Activated T-cell treated with anti-CD3 and anti-CD28 coated beads for 4 hours (primary cell): ENCODE data around the gene CACNB3.
A peak's percentile ranks its signal among the peaks of the same experiment; 100 is the strongest.

Source experiments
- DNase-seq: peaks from one replicate; pipeline ENCODE4 v3.0.0-alpha.2; 2020

CACNB3 gene

DNA sequence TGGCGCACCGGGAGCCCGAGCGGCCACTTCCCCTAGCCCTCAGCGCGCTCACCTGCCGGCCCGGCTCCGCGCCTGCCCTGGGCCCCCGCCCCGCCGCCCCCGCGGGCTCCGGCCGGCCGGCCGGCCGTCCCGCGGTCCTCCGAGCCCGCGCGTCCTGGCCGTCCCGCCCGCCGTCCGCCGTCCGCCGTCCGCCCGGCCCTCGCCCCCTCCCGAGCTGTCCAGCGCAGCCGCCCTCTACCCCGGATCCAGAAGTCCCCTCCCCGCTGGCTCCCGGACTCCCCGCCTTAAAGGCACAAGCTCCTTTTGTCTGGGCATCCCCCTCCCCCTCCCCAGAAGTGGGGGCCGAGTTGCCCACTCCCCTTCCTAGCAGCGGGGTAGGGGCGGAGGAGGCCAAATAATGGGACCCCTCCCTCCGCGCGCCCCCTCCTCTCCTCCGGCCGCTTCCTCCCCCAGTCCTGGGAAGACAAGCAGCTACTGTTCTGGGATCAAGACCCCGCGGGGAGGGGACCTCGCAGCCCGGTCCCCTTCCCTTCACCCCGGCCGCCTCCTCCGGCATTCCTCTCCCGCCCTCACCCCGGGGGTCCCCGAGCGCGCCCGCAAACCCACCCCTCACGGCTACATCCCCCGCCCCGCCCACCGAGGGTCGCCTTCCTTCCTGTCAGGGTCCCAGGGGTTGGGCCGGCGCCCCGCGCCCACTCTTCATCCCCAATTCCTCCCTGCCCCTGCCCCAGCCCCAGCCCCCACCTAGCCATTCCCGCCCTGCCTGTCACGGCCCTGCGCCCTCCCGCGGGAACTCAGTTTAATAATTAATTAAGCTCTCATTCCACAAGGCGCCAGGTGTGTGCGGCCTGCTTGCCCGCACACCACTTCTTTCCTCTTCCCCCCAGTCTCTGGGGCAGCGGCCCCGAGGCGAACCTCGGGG is 29.2 kb upstream of the CACNB3 start, which contains the start of gene ADCY6:
Gene ADCY6 (minus strand): TSS at position 236 of the 922 bp plus-strand sequence. CDS start 5,655 bp downstream, outside the sequence.
- no peak for DNase-seq

DNA sequence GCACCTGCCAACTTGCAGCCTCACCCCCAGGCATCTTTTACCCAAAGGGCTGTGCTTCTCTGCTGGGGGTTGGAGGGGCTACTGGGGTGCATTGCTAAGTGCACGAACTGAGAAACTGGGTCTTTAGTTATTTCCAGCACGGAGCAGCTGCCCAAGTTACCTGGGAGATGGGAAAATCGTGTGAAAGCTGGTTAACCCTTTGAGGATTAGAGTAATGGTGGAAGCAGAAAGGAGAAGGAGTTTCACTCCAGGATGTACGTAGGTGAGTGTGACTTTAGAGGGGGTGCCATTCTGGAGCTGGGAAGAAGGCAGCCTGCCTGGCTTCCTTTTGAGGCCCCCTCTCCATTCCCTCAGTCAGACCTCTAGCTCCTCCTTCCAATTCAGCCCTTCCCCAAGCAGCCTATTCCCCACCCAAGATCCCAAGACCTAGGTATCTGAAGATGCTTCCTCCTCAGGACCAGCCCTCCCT is 28.4 kb upstream of the CACNB3 start:
- DNase-seq: no peak

DNA sequence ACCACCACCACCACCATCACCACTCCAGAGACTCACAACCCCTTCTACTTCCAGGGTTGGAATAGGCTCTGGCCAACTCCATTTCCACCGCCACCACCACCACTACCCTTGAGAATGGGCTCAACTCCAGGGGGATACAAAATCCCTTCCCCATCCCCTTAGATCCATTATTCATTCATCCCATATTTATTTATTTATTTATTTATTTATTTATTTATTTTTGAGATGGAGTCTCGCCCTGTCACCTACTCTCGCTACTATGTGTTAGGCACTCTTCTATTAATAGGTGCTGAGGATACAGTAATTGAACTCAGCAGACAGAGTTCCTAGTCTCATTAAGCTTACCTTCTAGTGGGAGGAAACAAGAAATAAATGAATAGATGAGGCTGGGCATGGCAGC is 24.6 kb upstream of the CACNB3 start:
- no peak for DNase-seq

- no peak for DNase-seq
Measured at GRCh38 chr12:48794870-48795269, 23.4 kb upstream of the CACNB3 start.

- peak; percentile 48 for DNase-seq
Measured at GRCh38 chr12:48795550-48796455, 22.5 kb upstream of the CACNB3 start.

DNA sequence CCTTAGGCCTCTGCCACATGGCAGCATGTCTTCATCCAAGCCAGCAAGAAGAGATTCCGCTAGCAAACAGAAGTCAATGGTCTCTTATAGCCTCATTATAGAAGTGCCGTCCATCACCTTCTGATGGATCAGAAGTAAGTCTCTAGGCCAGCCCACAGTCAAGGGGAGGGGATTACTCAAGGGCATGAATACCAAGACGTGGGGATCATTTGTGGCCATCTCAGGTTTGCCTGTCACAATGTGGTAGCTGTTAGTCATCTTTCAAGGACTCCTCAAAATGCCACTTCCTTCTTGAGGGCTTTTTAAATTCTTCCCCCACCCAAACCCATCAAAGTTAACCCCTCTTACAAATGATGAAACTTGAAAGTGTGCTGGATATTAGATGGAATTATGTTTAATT is 21.3 kb upstream of the CACNB3 start:
- DNase-seq: no peak

DNA sequence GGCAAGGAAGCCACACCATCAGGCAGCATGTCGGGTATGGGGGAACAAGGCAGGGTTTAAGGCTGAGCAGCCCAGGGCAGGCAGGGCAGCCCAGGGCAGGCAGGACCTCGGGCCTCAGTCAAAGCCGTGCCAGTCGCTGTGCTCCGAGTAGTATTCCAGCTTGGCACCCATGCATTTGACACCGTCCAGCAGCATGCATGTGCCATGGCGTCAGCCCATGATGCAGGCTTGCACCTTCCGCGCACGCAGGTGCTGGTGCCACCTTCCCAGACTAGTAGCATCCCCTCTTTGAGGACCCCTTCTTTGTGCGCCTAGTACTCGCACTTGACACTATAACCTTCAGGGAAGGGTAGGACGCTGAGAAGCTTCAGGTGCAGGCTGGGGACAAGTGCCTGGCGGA is 17.8 kb upstream of the CACNB3 start:
- DNase-seq: no peak

DNA sequence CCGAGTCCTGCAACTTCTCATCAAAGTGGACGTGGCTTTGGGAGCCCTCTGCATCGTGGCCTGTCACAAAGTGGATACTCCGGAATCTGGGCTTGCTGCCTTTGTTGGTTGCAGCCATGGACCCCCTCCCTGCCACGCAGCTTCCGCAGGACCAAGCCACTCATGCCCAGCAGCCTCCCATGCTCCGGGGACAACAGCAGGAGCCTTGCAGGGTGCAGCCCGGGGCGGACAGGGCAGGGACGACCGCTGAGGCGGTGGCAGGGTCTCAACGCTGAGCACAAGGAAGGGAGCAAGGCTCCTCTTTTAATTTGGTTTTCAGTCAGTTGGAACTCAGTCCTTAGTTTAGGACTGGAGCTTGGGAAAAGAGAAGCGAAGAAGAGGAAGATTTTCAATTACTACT is 17.3 kb upstream of the CACNB3 start:
- no peak for DNase-seq

DNA sequence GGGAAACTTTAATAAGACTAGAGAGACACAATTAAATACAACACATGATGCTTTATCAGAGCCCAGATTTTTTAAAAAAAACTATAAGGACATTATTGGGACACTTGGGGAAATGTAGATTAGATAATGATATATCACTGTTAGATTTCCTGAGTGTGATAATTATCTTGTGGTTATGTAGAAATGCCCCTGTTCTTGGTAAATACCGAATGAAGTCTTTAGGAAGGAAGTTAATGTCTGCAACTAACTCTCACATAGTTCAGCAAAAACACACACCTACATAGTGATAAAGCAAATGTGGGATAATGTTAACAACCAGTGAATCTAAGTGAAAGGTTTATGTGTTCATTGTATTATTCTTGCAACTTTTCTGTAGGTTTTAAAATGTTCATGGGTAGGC is 14.6 kb upstream of the CACNB3 start:
- no peak for DNase-seq

GRCh38 chr12:48807981-48808380 is 10.3 kb upstream of the CACNB3 start:
- no peak for DNase-seq

DNA sequence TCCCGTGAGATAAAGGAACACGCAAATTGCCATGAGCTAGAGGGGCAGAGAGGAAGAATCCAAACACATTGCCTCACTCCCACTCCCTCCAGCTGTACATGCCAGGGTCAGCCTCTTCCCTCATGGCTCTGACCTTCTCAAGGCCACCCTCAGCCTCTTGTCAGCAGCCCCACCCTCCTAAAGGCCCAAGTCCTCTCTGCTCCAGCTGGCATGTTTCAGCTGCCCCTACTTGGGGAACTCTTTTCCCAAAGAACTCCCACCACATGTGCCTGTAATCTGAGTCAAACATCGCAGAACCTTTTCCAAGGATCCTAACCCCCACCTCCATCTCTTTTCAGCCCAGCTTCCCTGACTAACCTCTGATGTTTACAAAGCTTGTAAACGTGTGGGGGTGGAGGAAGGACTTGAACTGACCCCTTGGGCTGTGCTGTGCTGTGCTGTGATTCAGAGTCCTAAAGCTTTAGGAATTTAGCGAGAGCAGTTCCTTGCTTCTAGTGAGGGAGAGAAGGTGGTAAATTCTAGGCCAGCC is 7.3 kb upstream of the CACNB3 start:
- no peak for DNase-seq

- DNase-seq: no peak
Measured at GRCh38 chr12:48811437-48812090, 6.7 kb upstream of the CACNB3 start.

GRCh38 chr12:48812389-48812788 is 5.9 kb upstream of the CACNB3 start:
- DNase-seq: no peak

DNA sequence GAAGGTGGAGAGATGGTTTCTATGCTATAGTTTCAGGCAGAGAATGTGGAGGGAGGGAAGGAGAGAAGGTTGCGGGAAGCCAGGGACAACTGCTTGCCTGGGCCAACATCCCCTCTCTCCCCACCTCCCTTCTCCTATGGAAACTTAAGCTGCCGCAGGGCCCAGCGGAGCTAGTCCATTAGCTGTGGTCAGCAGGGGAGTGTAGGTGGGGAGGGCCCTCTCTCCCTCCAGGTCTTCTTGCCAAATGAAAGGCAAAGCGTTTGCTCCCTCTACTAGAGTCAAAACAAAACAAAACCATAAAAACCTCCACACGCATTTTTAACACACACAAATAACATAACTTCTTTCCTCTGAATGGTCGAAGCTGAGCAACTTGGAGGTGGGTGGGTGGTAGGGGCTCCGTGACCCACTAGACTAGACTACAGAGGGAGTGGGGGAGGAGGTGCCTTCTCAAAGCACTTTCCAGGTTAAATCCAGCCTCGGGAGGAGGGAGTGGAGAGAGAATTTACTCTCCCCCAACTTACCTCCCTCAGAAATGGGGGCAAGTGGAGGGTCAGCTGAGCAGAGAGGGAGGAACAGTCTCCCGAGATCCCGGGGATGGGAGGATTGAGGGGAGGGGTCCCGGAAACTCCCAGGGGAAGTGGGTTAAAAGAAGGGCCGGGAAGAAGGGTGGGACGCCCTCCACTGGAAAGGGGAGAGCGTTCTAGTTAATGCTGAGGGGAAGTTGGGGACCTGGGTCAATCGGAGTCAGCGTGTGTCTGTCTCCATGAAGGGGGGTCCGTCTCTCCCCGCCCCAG is 4.6 kb upstream of the CACNB3 start:
- DNase-seq: no peak

DNA sequence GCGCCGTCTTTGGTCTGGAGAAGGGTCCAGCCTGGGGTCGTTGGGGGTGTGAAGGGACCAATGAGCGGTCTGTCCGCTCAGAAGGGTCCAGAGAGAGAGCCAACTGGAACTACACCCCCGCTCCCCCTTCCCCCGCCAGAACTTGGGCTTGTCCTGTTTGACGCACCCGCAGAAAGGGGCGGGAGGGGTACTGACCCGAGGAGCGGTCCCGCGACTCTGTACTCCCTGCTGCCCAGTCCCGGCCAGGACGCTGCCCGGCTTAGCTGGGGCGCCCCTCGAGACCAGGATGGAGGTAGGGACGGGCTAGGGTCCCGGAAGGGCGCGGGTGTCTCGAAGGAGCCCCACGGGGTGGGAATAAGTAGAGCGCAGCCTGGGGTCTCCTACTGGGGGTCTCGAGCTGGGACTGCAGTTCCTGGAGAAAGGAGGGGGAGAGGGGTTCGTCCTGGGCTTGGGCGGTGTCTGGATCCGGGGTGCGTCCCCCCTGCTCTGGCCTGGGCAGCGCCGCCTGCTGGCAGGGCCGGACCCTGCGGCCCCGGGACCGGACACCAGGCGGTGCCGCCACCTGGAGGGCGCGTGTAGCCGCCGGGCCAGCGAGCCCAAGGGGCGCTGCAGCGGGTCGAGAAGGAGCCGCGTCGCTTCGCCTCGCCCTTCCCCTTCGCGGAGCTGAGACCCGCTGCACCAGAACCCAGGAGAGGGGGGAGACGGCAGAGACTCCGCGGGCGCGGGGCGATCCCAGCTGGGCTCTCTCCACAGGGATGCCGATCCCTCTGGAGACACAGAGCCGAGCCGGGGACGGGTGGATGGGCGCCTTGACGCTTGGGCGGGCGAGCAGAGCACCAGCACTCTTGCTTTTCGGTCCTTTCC is 3.8 kb upstream of the CACNB3 start:
- peak; percentile 47 for DNase-seq

DNA sequence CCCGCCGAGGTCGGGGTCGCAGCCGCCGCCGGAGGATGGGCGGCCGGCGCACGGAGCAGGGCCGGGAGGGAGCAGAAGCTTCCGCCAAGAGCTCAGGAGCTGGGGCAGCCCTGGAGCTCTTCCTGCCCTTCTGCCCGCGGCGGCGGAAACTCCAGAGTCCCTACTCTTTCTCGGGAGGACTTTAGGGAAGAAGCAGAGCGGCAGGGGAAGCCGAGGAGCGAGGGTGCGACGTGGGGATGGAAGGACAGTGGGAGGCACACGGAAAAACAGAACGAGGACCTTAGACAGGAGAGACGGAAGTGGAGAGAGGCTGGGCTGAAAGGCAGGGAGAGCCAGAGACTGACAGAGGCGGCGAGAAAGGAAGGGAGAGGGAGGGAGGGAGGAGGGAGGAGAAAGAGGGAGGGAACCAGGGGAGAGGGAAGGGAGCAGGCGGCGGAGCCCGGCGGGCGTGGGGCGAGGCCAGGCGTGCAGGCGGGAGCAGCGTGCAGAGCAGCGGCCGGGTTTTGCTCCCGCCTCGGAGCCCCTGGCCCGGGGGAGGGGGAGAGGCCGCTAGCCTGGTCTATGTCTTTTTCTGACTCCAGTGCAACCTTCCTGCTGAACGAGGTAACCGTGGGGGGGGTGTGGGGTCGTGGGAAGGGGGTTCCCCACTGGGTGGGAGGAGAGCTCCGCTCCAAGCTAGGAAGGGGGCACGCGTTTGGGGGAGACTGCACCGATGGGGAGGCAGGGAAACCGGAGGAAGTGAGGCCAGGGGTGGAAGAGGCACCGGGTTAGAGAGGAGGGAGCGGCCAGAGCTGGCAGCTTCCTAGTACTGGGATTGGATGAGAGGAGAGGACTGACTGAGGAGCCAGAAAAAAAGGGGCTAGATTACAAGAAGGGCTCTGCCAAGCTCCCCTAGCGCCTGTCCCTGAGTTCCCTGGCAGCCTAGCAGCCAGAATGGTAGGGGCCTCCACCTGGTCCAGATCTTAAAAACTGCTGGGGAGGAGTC is 2.9 kb upstream of the CACNB3 start:
- peak; percentile 5 for DNase-seq

GRCh38 chr12:48816143-48816854 is 2.0 kb upstream of the CACNB3 start:
- DNase-seq: no peak

DNA sequence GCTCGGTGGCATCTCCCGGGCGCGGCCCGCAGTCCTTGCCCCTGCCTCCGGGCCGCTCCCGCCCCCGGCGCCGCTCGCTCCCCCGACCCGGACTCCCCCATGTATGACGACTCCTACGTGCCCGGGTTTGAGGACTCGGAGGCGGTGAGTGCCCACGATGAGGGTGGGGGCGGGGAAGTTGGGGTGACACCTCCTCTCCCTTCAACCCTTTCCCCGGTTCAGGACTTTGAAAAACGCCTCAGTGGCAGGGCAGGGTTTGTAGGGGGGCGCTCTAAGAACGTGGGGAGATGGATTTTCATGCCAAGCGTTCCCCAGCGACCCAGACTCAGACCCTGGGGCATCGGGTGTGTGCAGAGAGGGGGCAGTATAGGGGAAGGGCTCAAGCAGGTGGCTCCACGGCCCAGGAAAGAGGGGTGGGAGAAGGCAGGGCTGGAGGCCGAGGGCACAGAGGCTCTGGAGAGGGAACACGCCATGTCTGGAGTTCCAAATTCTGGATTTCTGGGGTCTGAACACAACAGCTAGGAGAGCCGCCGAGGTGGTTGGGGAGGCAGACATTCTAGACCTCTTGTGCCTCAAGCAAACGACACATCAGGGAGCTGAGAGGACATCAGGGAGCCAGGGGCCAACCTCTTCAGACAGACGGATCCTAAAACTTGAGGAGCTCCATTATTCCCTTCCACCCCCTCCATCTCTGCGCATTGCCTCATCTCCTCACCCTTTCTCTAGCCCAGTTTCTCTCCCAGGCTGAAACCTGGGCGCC is 715 bp downstream of the CACNB3 start:
- peak; percentile 43 for DNase-seq
